GM19351 (cell line): ENCODE measurements around the gene SERBP1.
"Not testable (repeated sequence)": the region's sequence is repeated elsewhere in the genome, so short reads cannot be mapped to it uniquely, and the experiment has no call there.

Experiments used
- ATAC-seq: cut with Tn5 transposase; IDR thresholded peaks from one replicate; pipeline ENCODE4 v1.9.1; 2021; ENCODE audit warnings: mild to moderate bottlenecking, moderate library complexity; ENCODE audit not compliant: unreplicated experiment

SERBP1 gene

GRCh38 chr1:67441183-67441582 lies 11.0 kb upstream of the SERBP1 start:
- ATAC-seq = peak; percentile 62

GRCh38 chr1:67440339-67440738 lies 10.1 kb upstream of the SERBP1 start:
- no peak for ATAC-seq

GRCh38 chr1:67439277-67440029 lies 9.3 kb upstream of the SERBP1 start:
- no peak for ATAC-seq

GRCh38 chr1:67437961-67438360 lies 7.8 kb upstream of the SERBP1 start:
- ATAC-seq = no peak

- ATAC-seq = no peak
Measured at GRCh38 chr1:67436511-67437055, 6.4 kb upstream of the SERBP1 start.

GRCh38 chr1:67434491-67434890 lies 4.3 kb upstream of the SERBP1 start:
- ATAC-seq = no peak

GRCh38 chr1:67433837-67434236 lies 3.6 kb upstream of the SERBP1 start:
- no peak for ATAC-seq

GRCh38 chr1:67432745-67433144 lies 2.5 kb upstream of the SERBP1 start:
- no peak for ATAC-seq

GRCh38 chr1:67431869-67432578 lies 1.8 kb upstream of the SERBP1 start:
- no peak for ATAC-seq

- no peak for ATAC-seq
Measured at GRCh38 chr1:67431156-67431765, 1.1 kb upstream of the SERBP1 start.

- peak; percentile 1 for ATAC-seq
Measured at GRCh38 chr1:67429528-67430357, 459 bp downstream of the SERBP1 start.

- no peak for ATAC-seq
Measured at GRCh38 chr1:67429011-67429527, 1.1 kb downstream of the SERBP1 start.

- no peak for ATAC-seq
Measured at GRCh38 chr1:67427947-67428346, 2.3 kb downstream of the SERBP1 start.

GRCh38 chr1:67427465-67427864 lies 2.7 kb downstream of the SERBP1 start:
- ATAC-seq = no peak

GRCh38 chr1:67420835-67421492 lies 9.2 kb downstream of the SERBP1 start:
- no peak for ATAC-seq

GRCh38 chr1:67418839-67419586 lies 11.2 kb downstream of the SERBP1 start:
- no peak for ATAC-seq

- ATAC-seq = not testable (repeated sequence)
Measured at GRCh38 chr1:67417733-67418132, 12.5 kb downstream of the SERBP1 start.

GRCh38 chr1:67415041-67415440 lies 15.2 kb downstream of the SERBP1 start:
- ATAC-seq = no peak

- ATAC-seq = no peak
Measured at GRCh38 chr1:67414574-67414973, 15.6 kb downstream of the SERBP1 start.
